Measurements from ENCODE around the gene ZNF443.
"Not testable (repeated sequence)": the region's sequence is repeated elsewhere in the genome, so short reads cannot be mapped to it uniquely, and the experiment has no call there.

ZNF443 gene

GRCh38 chr19:12440541-12441316, at the start of gene ZNF443:
TSS of gene ZNF443 (minus strand) at chr19:12441021. CDS start at chr19:12440914, 107 bp downstream.
- DNase-seq (ENCODE audit: low read depth, low spot score) = peak; percentile 100

- DNase-seq (ENCODE audit: low read depth, low spot score) = not testable (repeated sequence)
Observed at GRCh38 chr19:12486265-12486783, 45.5 kb upstream of the ZNF443 start.

GRCh38 chr19:12485571-12485970, 44.8 kb upstream of the ZNF443 start:
- DNase-seq (ENCODE audit: low read depth, low spot score) = peak; percentile 33

DNA sequence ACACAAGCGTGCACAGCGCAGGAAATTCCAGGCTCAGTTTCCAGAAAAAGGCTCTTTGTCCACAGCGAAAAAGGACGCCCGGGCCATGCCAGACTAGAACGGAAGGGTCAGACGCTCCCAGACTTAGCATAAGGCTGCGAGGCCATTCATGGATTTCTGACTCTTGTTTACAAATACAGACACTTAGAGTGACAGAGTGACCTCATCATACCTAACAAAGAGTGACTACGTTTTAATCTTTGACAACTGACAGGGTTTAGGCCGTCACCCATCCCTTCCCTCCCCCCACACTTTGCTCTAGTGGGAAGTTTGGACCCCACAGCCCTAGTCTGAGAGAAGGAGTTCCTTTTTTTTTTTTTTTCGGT, 44.2 kb upstream of the ZNF443 start:
- DNase-seq (ENCODE audit: low read depth, low spot score) = no peak

- peak; percentile 97 for DNase-seq (ENCODE audit: low read depth, low spot score)
Observed at GRCh38 chr19:12484371-12485051, 43.7 kb upstream of the ZNF443 start, which contains the start of gene ZNF709. TSS of gene ZNF709 (minus strand) at chr19:12484816. CDS start at chr19:12484657, 159 bp downstream.

GRCh38 chr19:12484011-12484370, 43.2 kb upstream of the ZNF443 start:
- no peak for DNase-seq (ENCODE audit: low read depth, low spot score)

GRCh38 chr19:12482509-12482886, 41.7 kb upstream of the ZNF443 start:
- DNase-seq (ENCODE audit: low read depth, low spot score) = no peak

DNA sequence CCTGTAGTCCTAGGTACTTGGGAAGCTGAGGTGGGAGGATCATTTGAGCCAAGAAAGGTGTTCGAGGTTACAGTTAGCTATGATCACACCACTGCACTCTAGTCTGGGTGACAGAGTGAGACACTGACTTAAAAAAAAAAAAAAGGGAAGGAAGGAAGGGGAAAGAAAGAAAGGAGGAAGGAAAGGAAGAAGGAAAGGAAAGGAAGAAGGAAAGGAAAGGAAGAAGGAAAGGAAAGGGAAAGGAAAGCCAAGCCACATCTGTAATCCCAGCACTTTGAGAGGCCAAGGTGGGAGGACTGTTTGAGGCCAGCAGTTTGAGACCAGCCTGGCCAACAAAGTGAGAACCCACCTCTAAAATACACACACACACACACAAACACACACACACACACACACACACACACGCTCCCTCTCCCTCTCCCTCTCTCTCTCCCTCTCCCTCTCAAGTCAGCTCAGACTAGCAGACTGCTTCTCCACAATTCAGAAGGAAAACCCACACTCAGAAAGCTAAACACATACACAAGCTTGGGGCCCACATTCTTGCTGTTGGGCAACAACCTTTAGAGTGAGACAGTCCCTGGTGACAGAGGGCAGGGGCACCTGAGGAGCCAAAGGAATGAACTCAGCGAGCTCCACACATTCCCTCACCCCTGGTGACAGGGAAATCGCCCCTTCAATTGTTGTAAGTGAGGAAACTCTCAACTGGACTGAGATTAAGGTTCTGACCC, 41.1 kb upstream of the ZNF443 start:
- no peak for DNase-seq (ENCODE audit: low read depth, low spot score)

- DNase-seq (ENCODE audit: low read depth, low spot score) = peak; percentile 16
Observed at GRCh38 chr19:12478234-12478941, 37.6 kb upstream of the ZNF443 start.

DNA sequence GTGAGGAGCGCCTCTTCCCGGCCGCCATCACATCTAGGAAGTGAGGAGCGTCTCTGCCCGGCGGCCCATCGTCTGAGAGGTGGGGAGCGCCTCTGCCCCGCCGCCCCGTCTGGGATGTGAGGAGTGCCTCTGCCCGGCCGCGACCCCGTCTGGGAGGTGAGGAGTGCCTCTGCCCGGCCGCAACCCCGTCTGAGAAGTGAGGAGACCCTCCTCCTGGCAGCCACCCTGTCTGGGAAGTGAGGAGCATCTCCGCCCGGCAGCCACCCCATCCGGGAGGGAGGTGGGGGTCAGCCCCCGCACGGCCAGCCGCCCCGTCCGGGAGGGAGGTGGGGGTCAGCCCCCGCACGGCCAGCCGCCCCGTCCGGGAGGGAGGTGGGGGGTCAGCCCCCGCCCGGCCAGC, 26.8 kb upstream of the ZNF443 start:
- DNase-seq (ENCODE audit: low read depth, low spot score) = not testable (repeated sequence)

DNA sequence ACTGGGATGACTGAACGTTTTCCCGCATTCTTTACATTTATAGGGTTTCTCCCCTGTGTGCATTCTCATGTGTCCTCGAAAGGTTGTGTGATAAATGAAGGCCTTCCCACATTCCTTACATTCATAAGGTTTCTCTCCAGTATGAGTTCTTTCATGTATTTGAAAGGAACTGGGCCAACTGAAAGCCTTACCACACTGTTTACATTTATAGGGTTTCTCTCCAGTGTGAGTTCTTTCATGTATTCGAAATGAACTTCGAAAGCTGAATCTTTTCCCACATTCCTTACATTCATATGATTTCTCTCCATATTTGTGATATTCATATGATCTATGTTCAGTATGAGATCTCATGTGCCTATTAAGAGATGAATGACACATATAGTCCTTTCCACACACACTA, 24.4 kb upstream of the ZNF443 start:
- no peak for DNase-seq (ENCODE audit: low read depth, low spot score)

- no peak for DNase-seq (ENCODE audit: low read depth, low spot score)
Observed at GRCh38 chr19:12464769-12465168, 23.9 kb upstream of the ZNF443 start.

DNA sequence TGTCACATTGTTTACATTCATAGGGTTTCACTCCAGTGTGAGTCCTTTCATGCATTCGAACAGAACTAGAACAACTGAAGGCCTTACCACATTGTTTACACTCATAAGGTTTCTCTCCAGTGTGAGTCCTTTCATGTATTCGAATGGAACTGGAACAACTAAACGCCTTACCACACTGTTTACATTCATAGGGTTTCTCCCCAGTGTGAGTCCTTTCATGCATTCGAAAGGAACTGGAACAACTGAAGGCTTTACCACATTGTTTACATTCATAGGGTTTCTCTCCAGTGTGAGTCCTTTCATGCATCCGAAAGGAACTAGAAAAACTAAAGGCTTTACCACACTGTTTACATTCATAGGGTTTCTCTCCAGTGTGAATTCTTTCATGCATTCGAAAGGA, 23.3 kb upstream of the ZNF443 start:
- DNase-seq (ENCODE audit: low read depth, low spot score) = not testable (repeated sequence)

GRCh38 chr19:12453495-12453894, 12.7 kb upstream of the ZNF443 start:
- peak; percentile 66 for DNase-seq (ENCODE audit: low read depth, low spot score)

- DNase-seq (ENCODE audit: low read depth, low spot score) = no peak
Observed at GRCh38 chr19:12450844-12451243, 10.0 kb upstream of the ZNF443 start.

- no peak for DNase-seq (ENCODE audit: low read depth, low spot score)
Observed at GRCh38 chr19:12448808-12449207, 8.0 kb upstream of the ZNF443 start.

GRCh38 chr19:12439686-12440540, 908 bp downstream of the ZNF443 start:
- DNase-seq (ENCODE audit: low read depth, low spot score) = peak; percentile 76

- not testable (repeated sequence) for DNase-seq (ENCODE audit: low read depth, low spot score)
Observed at GRCh38 chr19:12430726-12431299, 10.0 kb downstream of the ZNF443 start.

GRCh38 chr19:12425888-12426274, 14.9 kb downstream of the ZNF443 start:
- DNase-seq (ENCODE audit: low read depth, low spot score) = no peak

GRCh38 chr19:12425236-12425887, 15.5 kb downstream of the ZNF443 start:
- no peak for DNase-seq (ENCODE audit: low read depth, low spot score)

Data from ELF-1 (cell line).